KMS-11 (cell line): ENCODE results near the gene IGFL1.
"Not testable (repeated sequence)": the region's sequence is repeated elsewhere in the genome, so short reads cannot be mapped to it uniquely, and the experiment has no call there.

Experiments
- H2AFZ ChIP-seq: fragments of 200-600 bp; sonication (generic); 2 replicates; pipeline ENCODE4 v1.6.1; 2016; ENCODE audit warnings: antibody characterized with exemption, mixed run types, low read depth
- H3K27ac ChIP-seq: fragments of 200-600 bp; sonication (generic); 2 replicates; pipeline ENCODE4 v1.6.1; 2016; ENCODE audit warnings: mild to moderate bottlenecking, mixed run types
- H3K27me3 ChIP-seq: fragments of 200-600 bp; sonication (generic); 2 replicates; pipeline ENCODE4 v1.6.1; 2017; ENCODE audit warnings: mild to moderate bottlenecking, low read depth, mixed run types, moderate library complexity; ENCODE audit not compliant: insufficient read depth
- H3K36me3 ChIP-seq: fragments of 200-600 bp; sonication (generic); 2 replicates; pipeline ENCODE4 v1.6.1; 2017; ENCODE audit warnings: mild to moderate bottlenecking, mixed run types; ENCODE audit not compliant: insufficient read depth
- H3K4me1 ChIP-seq: fragments of 200-600 bp; sonication (generic); 2 replicates; pipeline ENCODE4 v1.6.1; 2016; ENCODE audit warnings: mild to moderate bottlenecking, low read depth, mixed run types; ENCODE audit not compliant: poor library complexity, severe bottlenecking
- H3K4me2 ChIP-seq: fragments of 200-600 bp; sonication (generic); 2 replicates; pipeline ENCODE4 v1.7.0; 2016; ENCODE audit warnings: mild to moderate bottlenecking, mixed run types
- H3K4me3 ChIP-seq: fragments of 200-600 bp; sonication (generic); IDR thresholded peaks from 2 replicates; pipeline ENCODE4 v1.6.1; 2017; ENCODE audit warnings: low read depth, low read length, mixed read lengths; ENCODE audit not compliant: insufficient read depth
- H3K79me2 ChIP-seq: fragments of 200-600 bp; sonication (generic); 2 replicates; pipeline ENCODE4 v1.6.1; 2016; ENCODE audit warnings: low read depth, mixed run types; ENCODE audit not compliant: insufficient read depth
- H3K9ac ChIP-seq: fragments of 200-600 bp; sonication (generic); 2 replicates; pipeline ENCODE4 v1.6.1; 2016; ENCODE audit warnings: mild to moderate bottlenecking, mixed run types
- H4K20me1 ChIP-seq: fragments of 200-600 bp; sonication (generic); 2 replicates; pipeline ENCODE4 v1.6.1; 2016; ENCODE audit warnings: mild to moderate bottlenecking, mixed run types; ENCODE audit not compliant: insufficient read depth
- TF ChIP-seq, protein P1 (sequence below): fragments of 200-600 bp; sonication (generic); conservative IDR thresholded peaks from 2 replicates; pipeline ENCODE4 v1.6.1; 2017; ENCODE audit warnings: low read depth, mild to moderate bottlenecking, antibody characterized with exemption, low read length, moderate library complexity, mixed read lengths

IGFL1 gene

DNA sequence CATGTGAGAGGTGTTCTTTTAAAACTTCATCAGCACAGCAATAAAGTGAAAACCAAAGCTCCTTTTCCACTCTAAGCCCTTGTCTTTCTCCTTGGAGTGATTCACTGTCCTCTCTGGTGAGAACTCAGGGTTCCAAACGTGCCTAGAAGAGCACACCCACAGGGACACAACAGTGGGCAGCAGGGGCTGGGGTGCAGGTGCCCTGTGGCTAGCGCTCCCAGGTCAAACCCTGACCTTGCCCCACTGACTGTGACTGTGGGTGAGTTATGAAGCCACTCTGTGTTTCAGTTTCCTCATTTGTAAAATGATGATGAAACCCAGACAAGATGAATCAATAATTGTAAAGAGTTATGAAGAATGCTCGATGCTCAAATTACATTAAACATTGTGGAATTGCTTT lies 37.6 kb upstream of the IGFL1 start:
- H3K4me2 ChIP-seq = no peak overlapping the region

DNA sequence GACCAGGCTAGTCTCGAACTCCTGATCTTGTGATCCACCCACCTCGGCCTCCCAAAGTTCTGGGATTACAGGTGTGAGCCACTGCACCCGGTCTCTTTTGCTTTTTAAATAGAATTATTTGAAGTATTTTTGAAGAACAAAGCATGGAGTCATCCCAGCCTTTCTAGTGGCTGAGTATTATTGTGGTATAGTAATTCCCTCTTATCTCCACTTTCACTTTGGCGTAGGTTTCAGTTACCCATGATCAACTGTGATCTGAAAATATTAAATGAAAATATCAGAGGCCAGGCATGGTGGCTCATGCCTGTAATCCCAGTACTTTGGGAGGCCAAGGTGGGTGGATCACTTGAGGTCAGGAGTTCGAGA lies 36.9 kb upstream of the IGFL1 start:
- H4K20me1 ChIP-seq, H3K4me1 ChIP-seq, H3K4me3 ChIP-seq, H3K79me2 ChIP-seq, H2AFZ ChIP-seq, H3K27ac ChIP-seq, H3K36me3 ChIP-seq, H3K9ac ChIP-seq, H3K4me2 ChIP-seq: not testable (repeated sequence)
- peaks cover 48% of the 10 kb centered on the region for H3K27me3 ChIP-seq

More for the DNA sequence above, 37.6 kb upstream of the IGFL1 start:
- TF ChIP-seq, protein P1, sequence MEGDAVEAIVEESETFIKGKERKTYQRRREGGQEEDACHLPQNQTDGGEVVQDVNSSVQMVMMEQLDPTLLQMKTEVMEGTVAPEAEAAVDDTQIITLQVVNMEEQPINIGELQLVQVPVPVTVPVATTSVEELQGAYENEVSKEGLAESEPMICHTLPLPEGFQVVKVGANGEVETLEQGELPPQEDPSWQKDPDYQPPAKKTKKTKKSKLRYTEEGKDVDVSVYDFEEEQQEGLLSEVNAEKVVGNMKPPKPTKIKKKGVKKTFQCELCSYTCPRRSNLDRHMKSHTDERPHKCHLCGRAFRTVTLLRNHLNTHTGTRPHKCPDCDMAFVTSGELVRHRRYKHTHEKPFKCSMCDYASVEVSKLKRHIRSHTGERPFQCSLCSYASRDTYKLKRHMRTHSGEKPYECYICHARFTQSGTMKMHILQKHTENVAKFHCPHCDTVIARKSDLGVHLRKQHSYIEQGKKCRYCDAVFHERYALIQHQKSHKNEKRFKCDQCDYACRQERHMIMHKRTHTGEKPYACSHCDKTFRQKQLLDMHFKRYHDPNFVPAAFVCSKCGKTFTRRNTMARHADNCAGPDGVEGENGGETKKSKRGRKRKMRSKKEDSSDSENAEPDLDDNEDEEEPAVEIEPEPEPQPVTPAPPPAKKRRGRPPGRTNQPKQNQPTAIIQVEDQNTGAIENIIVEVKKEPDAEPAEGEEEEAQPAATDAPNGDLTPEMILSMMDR = no peak
- Histone ChIP-seq H2AFZ (no peak overlapping the region), H3K36me3 (no peaks in the 10 kb centered on the region), H3K79me2 (no peaks in the 10 kb centered on the region), H3K27ac (no peak overlapping the region), H3K9ac (no peak overlapping the region), H3K4me1 (no peaks in the 10 kb centered on the region), H3K27me3 (peaks cover 44% of the 10 kb centered on the region), H4K20me1 (no peaks in the 10 kb centered on the region), H3K4me3 (no peak overlapping the region)

- Histone ChIP-seq H3K4me1 (peaks cover under 1% of the 10 kb centered on the region), H3K36me3 (no peaks in the 10 kb centered on the region), H3K79me2 (no peaks in the 10 kb centered on the region), H3K4me2 (no peak overlapping the region), H3K27ac (no peak overlapping the region), H3K27me3 (peaks cover 50% of the 10 kb centered on the region), H3K9ac (no peak overlapping the region), H4K20me1 (no peaks in the 10 kb centered on the region), H2AFZ (no peak overlapping the region), H3K4me3 (no peak overlapping the region)
- TF ChIP-seq, protein P1 = no peak
Observed at GRCh38 chr19:46192992-46193650, 36.4 kb upstream of the IGFL1 start.

- H3K9ac ChIP-seq = no peak overlapping the region
- no peaks in the 10 kb centered on the region for H3K79me2 ChIP-seq
- no peak overlapping the region for H2AFZ ChIP-seq
- no peaks in the 10 kb centered on the region for H3K36me3 ChIP-seq
- no peaks in the 10 kb centered on the region for H4K20me1 ChIP-seq
- peaks cover 5% of the 10 kb centered on the region for H3K4me1 ChIP-seq
- TF ChIP-seq, protein P1 = no peak
- no peak overlapping the region for H3K27ac ChIP-seq
- peaks cover 56% of the 10 kb centered on the region; the same call in 1 of the 2 replicates for H3K27me3 ChIP-seq
- H3K4me2 ChIP-seq = no peak overlapping the region
- no peak overlapping the region for H3K4me3 ChIP-seq
Observed at GRCh38 chr19:46193678-46194077, 35.9 kb upstream of the IGFL1 start.

- Histone ChIP-seq H3K4me2 (no peak overlapping the region), H3K79me2 (no peaks in the 10 kb centered on the region), H3K36me3 (no peaks in the 10 kb centered on the region), H3K9ac (no peak overlapping the region), H2AFZ (no peak overlapping the region), H4K20me1 (no peaks in the 10 kb centered on the region), H3K27me3 (peaks cover 60% of the 10 kb centered on the region; the same call in 1 of the 2 replicates), H3K27ac (no peak overlapping the region), H3K4me3 (no peak overlapping the region), H3K4me1 (peaks cover 5% of the 10 kb centered on the region)
- TF ChIP-seq, protein P1 = no peak
Observed at GRCh38 chr19:46195104-46195503, 34.4 kb upstream of the IGFL1 start.

DNA sequence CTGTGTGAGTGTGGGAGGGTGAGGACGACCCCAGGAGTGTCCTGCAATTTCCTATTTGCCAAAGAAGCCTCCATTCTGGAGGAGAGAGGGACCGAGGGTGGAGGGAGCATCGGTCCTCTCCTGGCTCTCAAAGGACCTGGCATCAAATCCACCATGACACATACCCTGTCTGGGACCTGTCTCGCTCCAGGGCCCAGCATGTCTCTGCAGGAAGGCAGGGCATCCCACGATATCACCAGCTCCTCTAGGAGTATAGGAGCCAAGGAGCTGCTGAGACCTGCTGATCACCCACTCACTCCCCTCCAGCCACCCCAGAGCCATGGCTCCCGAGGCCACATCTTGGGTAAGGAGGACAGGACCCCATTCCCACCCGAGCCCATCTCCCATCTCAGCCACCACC lies 33.6 kb upstream of the IGFL1 start:
- not testable (repeated sequence) for H4K20me1 ChIP-seq, H3K4me3 ChIP-seq, H2AFZ ChIP-seq, H3K9ac ChIP-seq, H3K79me2 ChIP-seq, H3K36me3 ChIP-seq, H3K4me1 ChIP-seq, H3K27ac ChIP-seq, H3K4me2 ChIP-seq
- H3K27me3 ChIP-seq = peaks cover 61% of the 10 kb centered on the region
